ENCODE data around the gene ANKIB1. TPM values are rescaled to one million over a fixed set of nuclear protein-coding genes. Genes with fewer than 3 reads are reported as not detected.
A peak's percentile ranks its signal among the peaks of the same experiment; 100 is the strongest.

Gene ANKIB1
- total RNA-seq, 2 donors from 2014 or later, result 25.0 to 32.7 TPM

GRCh38 chr7:92282930-92283329 lies 37.2 kb downstream of the ANKIB1 start:
- Histone ChIP-seq H3K27ac (no peak overlapping the region), H3K4me1 (peaks cover 0 to 22% of the 10 kb centered on the region in 2 donors), H3K9me3 (peaks cover 0 to 4% of the 10 kb centered on the region in 2 donors), H3K4me3 (no peak overlapping the region), H3K36me3 (no peaks in the 10 kb centered on the region), H3K27me3 (no peaks in the 10 kb centered on the region)
- no peak for DNase-seq (ENCODE audit: low spot score)
- no peak for TF ChIP-seq CTCF (IDR thresholded peaks at IDR 0.05)

GRCh38 chr7:92289321-92289720 lies 43.5 kb downstream of the ANKIB1 start:
- no peak for TF ChIP-seq CTCF (IDR thresholded peaks at IDR 0.05)
- Histone ChIP-seq H3K27ac (no peak overlapping the region), H3K27me3 (no peaks in the 10 kb centered on the region), H3K4me3 (no peak overlapping the region), H3K9me3 (no peaks in the 10 kb centered on the region), H3K36me3 (no peaks in the 10 kb centered on the region), H3K4me1 (peaks cover 0 to 16% of the 10 kb centered on the region in 2 donors)
- DNase-seq (ENCODE audit: low spot score), result no peak

- Histone ChIP-seq H3K9me3 (no peaks in the 10 kb centered on the region), H3K4me3 (no peak overlapping the region), H3K4me1 (peaks cover 0 to 29% of the 10 kb centered on the region in 2 donors), H3K27me3 (no peaks in the 10 kb centered on the region), H3K27ac (no peak overlapping the region), H3K36me3 (no peaks in the 10 kb centered on the region)
- DNase-seq (ENCODE audit: low spot score), result no peak
- no peak for TF ChIP-seq CTCF (IDR thresholded peaks at IDR 0.05)
These were observed 47.2 kb downstream of the ANKIB1 start for GRCh38 chr7:92292981-92293380.

GRCh38 chr7:92293896-92294590 lies 48.3 kb downstream of the ANKIB1 start:
- H3K4me3 ChIP-seq, result peak overlapping the region in 1 of 2 donors; percentile 27
- H3K36me3 ChIP-seq, result no peaks in the 10 kb centered on the region
- H3K27me3 ChIP-seq, result no peaks in the 10 kb centered on the region
- H3K4me1 ChIP-seq, result peaks cover 0 to 29% of the 10 kb centered on the region in 2 donors
- no peak for DNase-seq (ENCODE audit: low spot score)
- H3K27ac ChIP-seq, result peak overlapping the region in 1 of 2 donors; percentile 46
- H3K9me3 ChIP-seq, result no peaks in the 10 kb centered on the region
- no peak for TF ChIP-seq CTCF (IDR thresholded peaks at IDR 0.05)

GRCh38 chr7:92295391-92295790 lies 49.6 kb downstream of the ANKIB1 start:
- no peak for DNase-seq (ENCODE audit: low spot score)
- H3K4me1 ChIP-seq, result peaks cover 0 to 29% of the 10 kb centered on the region in 2 donors
- no peaks in the 10 kb centered on the region for H3K36me3 ChIP-seq
- H3K27me3 ChIP-seq, result no peaks in the 10 kb centered on the region
- no peak overlapping the region for H3K4me3 ChIP-seq
- H3K27ac ChIP-seq, result peak overlapping the region in 1 of 2 donors; percentile 20
- TF ChIP-seq CTCF (IDR thresholded peaks at IDR 0.05), result no peak
- no peaks in the 10 kb centered on the region for H3K9me3 ChIP-seq

- Histone ChIP-seq H3K27me3 (no peaks in the 10 kb centered on the region), H3K4me1 (peaks cover 0 to 29% of the 10 kb centered on the region in 2 donors), H3K27ac (peak overlapping the region in 1 of 2 donors; percentile 20), H3K36me3 (no peaks in the 10 kb centered on the region), H3K9me3 (no peaks in the 10 kb centered on the region), H3K4me3 (no peak overlapping the region)
- TF ChIP-seq CTCF (IDR thresholded peaks at IDR 0.05), result no peak
- DNase-seq (ENCODE audit: low spot score), result no peak
These were observed 50.5 kb downstream of the ANKIB1 start for GRCh38 chr7:92296235-92296634.

Data from right atrium auricular region (tissue), 2 donors.